HS-5 (cell line): Measurements from ENCODE around the gene KRT5.
"Not testable (repeated sequence)": the region's sequence is repeated elsewhere in the genome, so short reads cannot be mapped to it uniquely, and the experiment has no call there.

ENCODE experiments used
- DNase-seq: peaks from one replicate; pipeline ENCODE4 v3.0.0-alpha.2; 2012; ENCODE audit warnings: low read depth

KRT5 gene

GRCh38 chr12:52494100-52494499 is 26.1 kb downstream of the KRT5 start:
- DNase-seq, result no peak

GRCh38 chr12:52493172-52493571 is 27.0 kb downstream of the KRT5 start, which contains the start of gene KRT6A:
Gene KRT6A (minus strand): TSS chr12:52493257. CDS start chr12:52493188, 69 bp downstream.
- DNase-seq, result no peak

- not testable (repeated sequence) for DNase-seq
These were observed 27.8 kb downstream of the KRT5 start for GRCh38 chr12:52492405-52492804.

- DNase-seq, result not testable (repeated sequence)
These were observed 28.7 kb downstream of the KRT5 start for GRCh38 chr12:52491495-52491894.

GRCh38 chr12:52488736-52489135 is 31.5 kb downstream of the KRT5 start:
- no peak for DNase-seq

GRCh38 chr12:52487744-52488443 is 32.3 kb downstream of the KRT5 start:
- not testable (repeated sequence) for DNase-seq

GRCh38 chr12:52487211-52487610 is 33.0 kb downstream of the KRT5 start:
- no peak for DNase-seq

GRCh38 chr12:52486166-52487105 is 33.8 kb downstream of the KRT5 start:
- no peak for DNase-seq

GRCh38 chr12:52480073-52480472 is 40.1 kb downstream of the KRT5 start:
- no peak for DNase-seq

- no peak for DNase-seq
These were observed 42.5 kb downstream of the KRT5 start for GRCh38 chr12:52477651-52478050.

- DNase-seq, result no peak
These were observed 46.0 kb downstream of the KRT5 start for GRCh38 chr12:52474212-52474611.

- DNase-seq, result no peak
These were observed 46.4 kb downstream of the KRT5 start, which contains the start of gene KRT6C for GRCh38 chr12:52473768-52474167. Gene KRT6C (minus strand): TSS chr12:52473805. CDS start chr12:52473737, 68 bp downstream.

- no peak for DNase-seq
These were observed 50.3 kb downstream of the KRT5 start for GRCh38 chr12:52469853-52470252.

- no peak for DNase-seq
These were observed 55.3 kb downstream of the KRT5 start for GRCh38 chr12:52464897-52465296.
